Pancreas (tissue), 10 donors: ENCODE measurements around the gene DDAH1. TPM values are rescaled to one million over a fixed set of nuclear protein-coding genes. Genes with fewer than 3 reads are reported as not detected.

Source experiments
- ATAC-seq, 4 donors: fragments of 200-7000 bp; cut with Tn5 transposase; one replicate each; pipeline versions ENCODE4 v1.8.0 to v1.9.1; 2020; ENCODE audit warnings: mild to moderate bottlenecking in 4 of 4, moderate library complexity in 4 of 4
- DNase-seq, 6 donors: peaks; one replicate each; pipeline ENCODE4 v3.0.0-alpha.2; 2020
- FAIRE-seq: peaks from 2 replicates; lab custom pipeline; 2012; peaks lifted over from hg19 to GRCh38; lab: Jason Lieb, UNC
- H3K27ac ChIP-seq, 4 donors: fragments of 200-600 bp; sonication (generic); 1 replicate in 3 of 4; 2 replicates in 1 of 4; pipeline versions ENCODE4 v1.5.0 to v1.8.0; 2020
- H3K27me3 ChIP-seq, 4 donors: fragments of 200-600 bp; one replicate each; pipeline ENCODE4 v1.8.0; 2021
- H3K36me3 ChIP-seq, 3 donors: fragments of 200-600 bp; sonication (generic) in 1 of 3; one replicate each; pipeline versions ENCODE4 v1.5.0 to v1.8.0; 2020 to 2021
- H3K4me1 ChIP-seq, 3 donors: fragments of 200-600 bp; one replicate each; pipeline ENCODE4 v1.8.0; 2021
- H3K4me3 ChIP-seq, 4 donors: fragments of 200-600 bp; sonication (generic) in 2 of 4; one replicate each; pipeline versions ENCODE4 v1.5.0 to v1.8.0; 2020 to 2021
- H3K9me3 ChIP-seq, 4 donors: fragments of 200-600 bp; one replicate each; pipeline ENCODE4 v1.8.0; 2021
- CTCF ChIP-seq, 4 donors: fragments of 200-600 bp; sonication (generic) in 3 of 4; IDR thresholded peaks; one replicate each; pipeline versions ENCODE4 v1.5.0 to v1.8.0; 2021; ENCODE audit warnings: antibody characterized with exemption in 4 of 4
- WGBS, 2 donors: extraction: QIAGEN DNeasy Blood & Tissue Kit; methylation state at CpG; one replicate each; pipeline ENCODE4 v1.1.7; 2013; 5-methylcytosine and 5-hydroxymethylcytosine counted together
- intact Hi-C, 3 donors: fragments of 100-400 bp; cut with DNase I; formaldehyde crosslinking; loops; one replicate each; pipeline versions ENCODE4 v1.11.1 to v1.14.2; 2022
- polyA plus RNA-seq, 2 donors: library from polyadenylated mRNA; stranded (reverse); fragments of 200-250 nt; gene quantifications; one replicate each; pipeline ENCODE4 v1.2.3, GENCODE V29; 2013
- total RNA-seq, 6 donors: library from RNA; stranded (reverse); fragmentation: NEBNext Ultra II Directional in 4 of 6; extraction: Animal tissue kit (Norgen Biotek cat#: 25700) in 4 of 6; gene quantifications; one replicate each; pipeline versions ENCODE4 v1.2.1 to v1.2.4, GENCODE V29; 2021 to 2023
- donor health status: healthy with polysubstance abuse.
- donor health status: DM: no; HTN: no; CAD: no; lungs with moderate emphysema.
- donor health status: DM: no; HTN: no; CAD: no.
- donor health status: control.
- donor health status: control.
- donor health status: Bipolar disorder and iron deficiency.
- donor health status: DM: yes; HTN: yes; CAD: no.
- donor health status: DM: no; HTN: no; CAD: no.
- donor health status: DM: no; HTN: no; CAD: no.
- donor health status: DM: yes; HTN: yes; CAD: no.

DDAH1 gene
- total and polyA plus RNA-seq, 8 donors, result 8.1 to 34.2 (median 22.2) TPM

- no peak for TF ChIP-seq CTCF (IDR thresholded peaks at IDR 0.05)
- Histone ChIP-seq H3K36me3 (no peaks in the 10 kb centered on the region), H3K27ac (peak overlapping the region; percentile 30 to 83 (median 53)), H3K4me3 (peak overlapping the region in 2 of 4 donors; percentile 5 to 13), H3K27me3 (no peaks in the 10 kb centered on the region), H3K4me1 (peaks cover 0 to 10% (median 0%) of the 10 kb centered on the region in 3 donors), H3K9me3 (no peaks in the 10 kb centered on the region)
- FAIRE-seq, result peak; percentile 97
- WGBS, 2 donors, result 27 to 29% methylated on average over 11 of the region's 11 CpGs
- peak in 3 of 6 donors; percentile 62 to 74 (median 67) for DNase-seq
- intact Hi-C loops, result no loop called here
- peak; percentile 83 to 92 (median 88) for ATAC-seq
Measured at GRCh38 chr1:85297855-85298629, 166.9 kb downstream of the DDAH1 start.

- ATAC-seq, result peak in 1 of 4 donors; percentile 39
- peaks cover 0 to 10% (median 0%) of the 10 kb centered on the region in 3 donors for H3K4me1 ChIP-seq
- peak overlapping the region in 2 of 4 donors; percentile 5 to 13 for H3K4me3 ChIP-seq
Measured at GRCh38 chr1:85297538-85297854, 167.5 kb downstream of the DDAH1 start.

GRCh38 chr1:85296980-85297379, 168.0 kb downstream of the DDAH1 start:
- Histone ChIP-seq H3K9me3 (no peaks in the 10 kb centered on the region), H3K36me3 (no peaks in the 10 kb centered on the region), H3K27ac (peak overlapping the region in 2 of 4 donors; percentile 73 to 83), H3K4me1 (peaks cover 0 to 10% (median 0%) of the 10 kb centered on the region in 3 donors), H3K27me3 (no peaks in the 10 kb centered on the region), H3K4me3 (no peak overlapping the region)
- no peak for TF ChIP-seq CTCF (IDR thresholded peaks at IDR 0.05)
- intact Hi-C loops, result no loop called here
- no peak for ATAC-seq
- no peak for FAIRE-seq
- no peak for DNase-seq
- WGBS, 2 donors, result 46 to 67% methylated on average over 1 of the region's 1 CpG

More at GRCh38 chr1:85297538-85297854, 167.5 kb downstream of the DDAH1 start:
- FAIRE-seq (no peak), DNase-seq (no peak)
- Histone ChIP-seq H3K27ac (peak overlapping the region; percentile 30 to 83 (median 53)), H3K36me3 (no peaks in the 10 kb centered on the region), H3K9me3 (no peaks in the 10 kb centered on the region), H3K27me3 (no peaks in the 10 kb centered on the region)
- 2 to 6% methylated on average over 1 of the region's 1 CpG for WGBS, 2 donors
- intact Hi-C loops, result no loop called here
- TF ChIP-seq CTCF (IDR thresholded peaks at IDR 0.05), result no peak

GRCh38 chr1:85295654-85296053, 169.3 kb downstream of the DDAH1 start:
- intact Hi-C loops, result no loop called here
- Histone ChIP-seq H3K27me3 (no peaks in the 10 kb centered on the region), H3K4me3 (no peak overlapping the region), H3K4me1 (peaks cover 0 to 10% (median 0%) of the 10 kb centered on the region in 3 donors), H3K36me3 (no peaks in the 10 kb centered on the region), H3K27ac (no peak overlapping the region), H3K9me3 (no peaks in the 10 kb centered on the region)
- ATAC-seq, result no peak
- FAIRE-seq, result no peak
- WGBS, 2 donors, result 79 to 87% methylated on average over 4 of the region's 4 CpGs
- TF ChIP-seq CTCF (IDR thresholded peaks at IDR 0.05), result no peak
- DNase-seq, result no peak

- Histone ChIP-seq H3K27me3 (no peaks in the 10 kb centered on the region), H3K9me3 (no peaks in the 10 kb centered on the region), H3K4me1 (peaks cover 0 to 10% (median 0%) of the 10 kb centered on the region in 3 donors), H3K4me3 (no peak overlapping the region), H3K27ac (no peak overlapping the region), H3K36me3 (no peaks in the 10 kb centered on the region)
- no peak for FAIRE-seq
- DNase-seq, result no peak
- ATAC-seq, result no peak
- WGBS, 2 donors, result 54 to 60% methylated on average over 3 of the region's 3 CpGs
- intact Hi-C loops, result no loop called here
- no peak for TF ChIP-seq CTCF (IDR thresholded peaks at IDR 0.05)
Measured at GRCh38 chr1:85295006-85295431, 169.9 kb downstream of the DDAH1 start.
